Hippocampal formation (tissue), 2 donors: ENCODE measurements around the gene NEDD9.

ENCODE experiments used
- DNase-seq, 2 donors: peaks; one replicate each; lab custom pipeline; 2025; lab: John Stamatoyannopoulos, UW

The NEDD9 gene

DNA sequence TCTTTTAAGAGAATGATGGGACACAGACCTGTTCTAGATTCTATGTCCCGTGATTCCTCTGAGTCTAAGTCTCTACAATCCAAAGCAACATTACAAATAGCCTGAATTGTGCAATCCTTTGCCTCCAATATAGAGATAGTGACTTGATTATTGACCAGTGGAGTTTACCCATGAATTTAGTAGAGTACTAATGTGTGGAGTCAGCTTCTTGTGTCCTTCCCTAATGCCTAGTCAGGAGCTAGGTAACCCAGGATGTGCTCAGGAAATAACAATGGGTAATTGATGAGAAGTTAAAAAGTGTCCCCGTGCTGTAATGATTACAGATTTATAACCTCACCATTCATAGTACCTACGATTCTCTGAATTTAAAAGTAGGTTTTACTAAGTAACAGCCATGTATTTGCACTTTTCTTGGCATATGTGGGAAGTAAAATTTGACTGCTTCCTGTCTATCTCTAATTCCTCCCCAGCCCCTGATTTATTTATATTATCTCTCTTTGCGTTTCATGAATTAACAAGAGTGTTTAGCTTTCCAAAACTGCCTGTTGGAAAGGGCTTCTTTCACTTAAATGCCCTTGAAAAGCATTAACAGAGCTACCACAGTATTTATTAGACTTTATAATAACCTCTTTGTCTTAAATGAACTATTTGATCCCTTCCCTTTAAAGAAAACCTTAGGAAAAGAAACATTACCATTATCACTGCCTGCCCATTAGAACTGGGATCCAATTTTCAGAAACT is 30.5 kb downstream of the NEDD9 start:
- no peak for DNase-seq

DNA sequence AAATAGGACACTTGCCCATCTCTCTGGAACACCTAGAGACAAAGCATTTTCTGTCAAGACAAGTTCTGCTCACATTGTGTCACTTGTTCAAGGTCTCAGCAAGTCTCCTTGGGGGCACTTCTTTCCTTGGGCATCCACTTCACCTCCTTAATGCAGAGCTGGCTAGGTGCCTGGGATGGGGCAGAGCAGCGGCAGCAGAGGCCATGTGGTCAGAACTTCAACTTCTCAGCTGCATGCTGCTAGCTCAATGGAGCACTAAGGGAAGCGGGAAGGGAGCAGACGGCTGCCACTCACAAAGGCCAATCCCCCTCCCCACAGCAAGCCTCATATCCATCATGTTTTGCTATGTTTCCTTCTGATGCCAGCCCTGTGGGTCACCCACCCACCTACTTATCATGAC is 31.5 kb downstream of the NEDD9 start:
- no peak for DNase-seq

DNA sequence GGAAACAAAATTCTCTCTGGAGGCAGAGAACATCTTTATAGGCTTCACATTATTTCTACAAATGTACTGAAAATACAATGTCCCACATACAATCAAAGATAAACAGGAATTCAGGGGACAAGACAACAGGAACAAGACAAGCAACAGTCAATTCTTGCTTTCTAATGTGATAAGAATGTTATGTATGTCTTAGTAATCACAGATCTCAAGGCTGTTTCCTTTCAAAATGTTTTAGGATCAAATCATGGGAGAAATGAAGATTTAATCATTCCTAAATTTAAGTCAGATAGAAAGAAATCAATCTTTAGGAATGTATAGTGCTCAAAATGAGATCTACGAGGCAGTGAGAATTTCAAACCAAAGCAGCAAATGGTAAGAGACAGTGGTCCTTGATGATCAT is 32.1 kb downstream of the NEDD9 start:
- DNase-seq = no peak

DNA sequence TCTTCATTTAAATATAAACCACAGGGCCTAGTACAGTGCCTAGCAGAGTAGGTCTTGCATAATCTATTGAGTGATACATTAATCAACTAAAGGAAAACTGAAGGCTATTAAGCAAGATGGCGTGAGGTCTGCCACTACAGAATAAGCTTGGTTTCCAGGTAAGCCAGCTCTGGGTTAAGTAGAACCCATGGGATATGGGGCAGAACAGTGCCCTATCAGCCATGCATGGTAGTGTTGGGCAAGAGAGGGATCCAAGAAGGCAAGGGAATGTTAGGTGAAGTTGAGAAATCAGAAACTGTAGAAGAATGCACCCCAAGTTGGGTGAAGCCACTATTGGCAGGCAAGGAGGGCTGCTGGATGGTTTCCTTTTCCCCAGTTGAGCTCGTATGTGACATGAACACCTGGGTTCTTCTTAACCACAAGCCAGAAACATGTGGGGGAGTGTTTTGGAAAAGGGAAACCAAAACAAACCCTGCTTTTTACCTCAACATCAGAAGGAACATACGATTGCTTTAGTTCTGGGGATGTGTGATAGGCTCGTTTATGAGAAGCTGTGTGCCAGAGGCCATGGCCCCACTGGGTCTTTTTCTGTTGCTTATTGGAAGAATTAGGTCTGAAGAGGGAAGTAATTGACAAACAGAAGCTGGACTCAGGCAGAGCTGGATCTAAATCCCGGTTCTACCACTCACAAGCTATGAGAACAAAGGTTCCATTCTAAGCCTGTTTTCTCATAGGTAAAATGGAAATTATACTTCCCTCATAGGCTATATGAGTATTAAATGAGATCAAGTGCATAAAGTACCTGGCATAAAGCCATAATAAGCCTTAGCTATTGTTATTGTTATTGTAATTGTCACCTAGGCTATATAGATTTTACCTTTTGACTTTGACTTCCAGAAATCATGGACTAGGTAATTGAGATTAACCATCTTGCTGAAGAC is 33.5 kb downstream of the NEDD9 start:
- DNase-seq = no peak

DNA sequence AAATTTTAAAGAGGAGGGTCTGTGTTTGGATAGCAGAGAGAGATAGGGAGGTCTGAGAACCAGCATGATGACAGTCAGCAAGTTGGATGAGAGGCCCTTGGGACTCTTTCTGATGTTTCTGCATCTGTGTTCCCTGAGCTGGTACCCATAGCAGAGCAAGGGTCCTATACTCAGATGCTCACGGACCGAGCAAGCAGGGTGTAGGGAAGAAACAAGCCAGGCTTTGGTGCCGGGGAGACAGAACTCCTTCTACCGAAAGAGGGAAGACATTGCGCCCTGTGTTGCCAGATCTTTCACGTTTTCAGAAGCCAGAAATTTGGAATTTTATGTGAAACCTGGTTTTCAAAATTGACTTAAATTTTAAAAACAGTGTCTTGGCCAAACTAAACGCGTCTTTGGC is 34.6 kb downstream of the NEDD9 start:
- DNase-seq = no peak

DNA sequence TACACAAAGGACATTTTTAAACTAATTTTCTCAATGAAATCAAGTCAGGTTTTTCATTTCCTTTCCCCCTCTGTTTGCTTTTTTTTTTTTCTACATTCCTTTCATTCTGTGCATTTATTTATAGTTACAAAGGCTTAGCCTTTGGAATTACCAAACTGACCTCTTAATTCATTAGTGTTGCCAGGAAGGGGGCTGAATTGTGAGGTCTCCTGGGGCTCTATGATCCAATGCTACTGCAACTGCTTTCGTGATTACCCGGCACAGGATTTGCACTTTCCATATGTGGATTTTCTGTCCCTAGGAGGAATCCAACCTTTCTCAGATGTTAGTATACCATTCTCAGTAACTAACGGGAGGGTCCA is 35.3 kb downstream of the NEDD9 start:
- no peak for DNase-seq

DNA sequence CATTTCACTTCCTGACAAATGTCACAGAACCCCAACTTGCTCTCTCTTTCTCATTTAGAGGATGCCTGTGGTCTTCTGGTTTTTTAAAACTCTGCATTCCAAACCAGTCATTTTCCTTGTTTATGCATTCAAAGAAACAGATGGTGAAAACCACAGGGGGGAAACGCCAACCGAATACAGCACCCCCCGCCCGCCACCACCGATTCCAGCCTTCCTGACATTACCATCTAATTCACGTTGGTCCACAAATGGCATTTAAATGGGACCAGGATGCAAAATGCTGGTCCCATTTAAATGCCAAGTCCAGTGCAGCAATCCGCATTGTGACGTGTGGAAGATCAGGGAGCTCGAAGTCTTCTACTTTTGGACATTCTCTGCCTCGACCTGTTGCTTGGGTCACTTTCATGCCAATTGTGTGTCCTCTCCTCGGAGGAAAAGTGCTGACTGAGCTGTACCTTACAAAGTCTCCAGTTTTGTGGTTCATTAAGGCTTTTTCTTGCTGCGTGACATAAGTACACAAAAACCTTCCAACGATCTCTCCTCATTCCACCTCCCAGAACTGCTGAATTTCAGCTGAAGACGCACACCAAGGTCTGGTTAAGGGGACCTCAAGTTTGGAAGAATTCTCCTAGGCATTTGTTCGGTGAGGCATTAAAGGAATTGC is 35.8 kb downstream of the NEDD9 start:
- DNase-seq = no peak

DNA sequence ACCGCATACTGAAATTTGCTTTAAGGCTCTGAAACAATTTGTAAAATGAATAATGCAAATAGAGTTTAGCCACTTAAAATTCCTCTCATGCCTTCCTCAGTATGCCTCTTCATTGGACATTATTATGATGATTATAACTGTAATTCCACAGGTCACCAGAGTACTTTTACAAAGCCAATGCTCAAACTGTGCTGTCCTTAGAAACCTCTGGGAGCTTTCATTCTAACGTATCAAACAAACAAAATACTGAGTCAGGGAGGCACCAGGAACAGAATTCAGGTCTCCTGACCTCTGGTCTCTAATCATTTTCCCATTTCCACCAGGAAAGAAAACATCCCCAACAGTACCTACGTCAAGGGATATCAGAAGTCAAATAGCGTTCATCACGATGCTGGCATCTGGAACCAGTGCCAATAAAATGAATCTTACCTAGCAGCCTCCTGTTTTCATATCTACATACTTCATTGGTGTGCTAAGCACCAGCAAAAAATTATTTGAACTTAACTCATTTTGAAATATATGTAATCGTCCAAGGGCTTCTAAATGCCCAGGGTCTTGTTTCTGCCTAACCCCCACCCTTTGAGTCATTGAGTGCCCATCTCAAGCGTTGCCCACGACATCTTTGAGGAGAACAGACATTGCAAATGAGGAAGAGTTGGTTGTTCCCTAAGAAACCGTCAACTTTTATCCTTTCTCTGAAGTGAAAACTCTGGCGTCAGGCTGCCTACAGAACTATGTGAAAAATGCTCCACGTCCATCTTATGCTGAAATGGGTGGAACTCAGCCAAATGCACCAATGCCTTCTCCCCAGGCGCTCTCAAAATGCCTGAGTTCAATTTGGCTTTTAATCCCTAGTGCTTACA is 37.9 kb downstream of the NEDD9 start:
- DNase-seq = no peak

DNA sequence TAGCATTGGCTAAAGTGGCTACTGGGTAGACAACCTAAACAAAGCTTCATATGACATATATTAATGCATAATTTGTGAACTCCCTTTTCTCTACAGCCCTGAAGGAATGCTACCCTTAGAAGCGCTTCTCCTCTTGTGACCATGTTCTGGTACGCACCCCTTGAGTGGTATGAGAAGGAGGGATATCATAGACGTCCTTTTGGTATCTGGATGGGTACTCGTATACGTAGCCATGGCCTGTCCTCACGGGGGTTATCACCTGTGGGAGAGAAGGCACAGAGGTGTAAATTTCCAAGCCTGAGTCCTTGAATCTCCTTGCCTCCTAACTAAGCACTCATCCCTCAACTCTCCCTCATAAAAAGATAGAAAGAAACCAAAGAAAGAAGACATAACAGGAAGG is 39.0 kb downstream of the NEDD9 start:
- DNase-seq = no peak

DNA sequence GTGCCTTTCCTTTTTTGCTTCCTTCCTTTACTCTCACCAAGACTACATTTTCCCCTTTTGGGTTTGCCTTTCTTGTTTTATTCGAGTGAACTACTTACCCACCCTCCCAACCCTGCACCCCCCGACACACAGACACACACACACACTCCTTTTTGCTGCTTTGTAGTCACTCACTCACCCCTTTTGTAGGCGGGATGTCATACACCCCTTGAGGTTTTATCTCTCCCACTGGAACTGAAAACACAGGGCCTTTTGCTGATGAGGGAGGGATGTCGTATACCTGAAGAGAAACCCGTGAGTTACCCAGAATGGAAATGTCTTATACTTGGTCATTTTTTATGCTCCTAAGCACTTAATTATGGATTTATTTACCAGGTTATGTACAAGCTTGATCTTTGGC is 40.3 kb downstream of the NEDD9 start:
- DNase-seq = no peak

DNA sequence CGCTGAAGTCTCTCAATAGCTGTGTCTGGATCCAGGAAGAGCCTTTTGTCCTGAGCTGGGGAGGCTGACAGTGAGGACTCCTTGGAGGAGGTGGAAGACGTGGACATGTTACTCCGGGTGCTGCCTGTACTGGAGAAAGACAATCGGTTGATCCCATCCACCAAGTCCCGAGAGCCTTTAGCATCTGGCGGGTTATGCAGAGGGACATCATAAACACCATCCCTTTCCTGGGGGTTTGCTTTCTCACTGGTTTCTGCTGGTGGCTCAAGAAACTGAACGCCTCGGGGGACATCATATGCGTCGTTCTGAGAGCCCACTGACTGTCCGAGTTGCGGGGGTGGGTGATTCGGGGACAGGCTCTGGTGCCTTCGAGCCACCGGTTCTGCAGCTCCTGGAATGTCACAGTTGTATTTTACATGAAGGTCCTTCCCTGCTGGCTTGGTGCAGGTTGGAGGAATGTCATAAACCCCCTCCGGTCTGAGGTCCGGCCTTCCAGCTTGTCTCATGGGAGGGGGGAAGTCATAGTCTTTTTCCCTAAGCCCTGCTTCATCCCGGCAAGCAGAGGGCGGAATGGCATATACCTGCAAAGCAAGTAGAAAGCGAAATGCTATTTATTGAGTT is 41.7 kb downstream of the NEDD9 start:
- no peak for DNase-seq

DNA sequence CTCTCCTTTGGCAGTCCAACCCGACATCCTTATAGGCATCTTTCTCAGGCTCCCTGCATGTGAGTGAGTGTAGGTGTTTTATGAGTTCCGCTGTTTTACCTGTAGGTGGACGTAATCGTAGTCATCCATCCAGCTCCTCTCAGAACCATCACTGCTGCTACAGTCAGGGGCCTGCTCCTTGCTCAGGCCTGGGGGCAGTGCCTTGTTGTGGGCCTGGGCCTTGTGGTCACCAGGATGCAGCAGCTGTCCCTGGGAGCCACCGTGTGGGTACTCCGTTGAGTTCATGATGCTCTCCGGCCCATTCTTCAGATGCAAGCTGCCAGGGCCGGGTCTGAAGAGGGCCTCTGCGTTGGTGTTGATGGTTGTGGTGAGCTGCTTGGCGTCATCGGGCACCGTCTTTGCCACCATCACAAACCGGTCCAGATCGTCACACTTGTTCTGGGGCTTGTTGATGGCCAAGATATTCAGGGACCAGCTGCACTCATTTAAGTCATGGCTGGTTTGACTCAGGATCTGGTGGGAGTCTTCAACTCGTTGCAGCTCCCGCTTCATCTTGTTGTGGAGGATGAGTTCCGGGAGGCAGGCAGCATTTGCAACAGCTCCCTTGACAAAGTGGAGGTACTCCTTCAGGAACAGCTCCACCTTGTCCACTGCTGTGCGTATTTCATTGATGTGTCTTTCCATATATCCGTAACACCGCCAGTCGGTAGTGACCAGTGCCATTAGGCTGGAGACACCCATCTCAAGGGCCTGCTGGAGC is 42.4 kb downstream of the NEDD9 start:
- DNase-seq = no peak

DNA sequence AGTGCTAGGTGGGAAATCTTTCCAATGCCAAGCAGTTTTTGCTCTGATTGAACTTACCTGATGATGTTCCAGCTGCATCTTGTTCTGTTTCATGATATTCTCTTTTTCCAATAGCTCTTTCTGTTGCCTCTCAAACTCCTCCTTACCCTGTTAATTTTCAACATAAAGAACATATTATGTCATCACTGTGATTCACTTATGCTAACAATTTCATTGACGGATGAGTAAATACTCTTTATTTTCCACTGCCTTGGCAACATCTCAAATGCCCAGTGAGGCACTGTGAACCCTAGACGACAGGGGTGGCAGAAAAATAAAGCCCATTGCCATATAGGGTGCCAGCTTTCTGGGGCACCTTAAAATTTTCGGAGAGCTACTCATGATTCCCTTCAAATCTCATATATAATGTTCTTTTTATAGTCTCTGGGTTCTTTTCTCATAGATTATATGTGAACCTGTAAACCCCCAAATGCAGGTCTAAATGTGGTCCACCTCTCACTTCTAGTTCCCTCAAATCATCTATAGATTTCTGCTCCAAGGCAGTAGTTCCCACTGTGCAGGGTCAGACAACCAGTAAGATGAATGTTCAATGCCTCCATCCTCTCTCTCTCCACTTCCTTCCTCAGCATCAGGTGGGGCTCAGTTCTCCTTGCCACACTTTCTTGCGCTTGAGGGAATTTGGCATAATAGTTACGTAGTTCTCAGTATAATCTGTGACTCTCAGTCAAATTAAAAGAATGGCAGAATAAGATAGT is 44.1 kb downstream of the NEDD9 start:
- no peak for DNase-seq

DNA sequence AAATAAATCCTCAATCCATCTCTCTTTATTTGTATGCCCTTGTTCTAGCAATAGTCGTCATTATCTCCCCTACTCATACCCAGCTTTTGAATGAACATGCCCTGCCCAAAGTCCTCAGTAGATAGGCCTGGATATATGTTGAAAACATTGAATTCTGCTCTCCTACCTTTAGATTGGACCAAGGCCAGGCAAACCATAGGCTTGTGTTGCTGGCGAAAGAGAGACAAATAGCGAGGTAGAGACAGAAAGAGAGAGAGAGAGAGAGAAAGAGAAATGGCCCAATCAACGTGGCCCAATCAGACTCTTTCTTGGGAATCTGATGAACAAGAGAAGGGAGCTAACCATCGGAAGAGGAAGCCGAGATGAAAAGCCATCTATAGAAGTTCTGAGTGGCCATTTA is 45.2 kb downstream of the NEDD9 start:
- no peak for DNase-seq

DNA sequence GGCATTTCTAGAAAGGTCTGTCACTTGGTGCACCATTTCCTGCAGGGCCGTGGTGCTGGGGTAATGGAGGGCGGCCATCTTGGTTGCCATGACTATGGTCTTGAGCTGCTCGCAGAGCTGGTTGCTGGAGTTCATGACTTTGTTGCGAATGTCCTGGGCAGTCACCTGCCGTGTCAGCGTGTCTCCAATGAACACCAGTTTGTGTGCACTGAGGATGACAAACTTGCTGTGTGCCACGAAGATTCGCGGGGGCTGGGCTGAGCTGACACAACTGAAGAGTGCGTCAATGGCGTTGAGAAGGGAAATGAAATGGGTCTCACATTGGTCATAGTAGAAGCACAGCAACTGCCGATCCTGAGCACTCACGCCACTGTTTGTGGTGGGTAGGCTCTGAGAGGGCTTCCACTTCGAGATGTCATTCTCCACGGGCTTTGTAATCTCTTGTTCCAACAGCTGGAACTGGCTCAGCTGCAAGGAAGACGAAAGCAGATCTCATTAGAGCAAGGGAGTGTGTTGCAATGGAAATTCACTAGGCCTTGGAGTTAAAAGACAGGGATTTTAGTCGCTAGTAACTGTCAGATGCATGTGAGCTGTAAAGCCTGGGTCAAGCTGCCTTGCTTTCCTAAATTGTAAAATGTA is 47.1 kb downstream of the NEDD9 start:
- DNase-seq = no peak

DNA sequence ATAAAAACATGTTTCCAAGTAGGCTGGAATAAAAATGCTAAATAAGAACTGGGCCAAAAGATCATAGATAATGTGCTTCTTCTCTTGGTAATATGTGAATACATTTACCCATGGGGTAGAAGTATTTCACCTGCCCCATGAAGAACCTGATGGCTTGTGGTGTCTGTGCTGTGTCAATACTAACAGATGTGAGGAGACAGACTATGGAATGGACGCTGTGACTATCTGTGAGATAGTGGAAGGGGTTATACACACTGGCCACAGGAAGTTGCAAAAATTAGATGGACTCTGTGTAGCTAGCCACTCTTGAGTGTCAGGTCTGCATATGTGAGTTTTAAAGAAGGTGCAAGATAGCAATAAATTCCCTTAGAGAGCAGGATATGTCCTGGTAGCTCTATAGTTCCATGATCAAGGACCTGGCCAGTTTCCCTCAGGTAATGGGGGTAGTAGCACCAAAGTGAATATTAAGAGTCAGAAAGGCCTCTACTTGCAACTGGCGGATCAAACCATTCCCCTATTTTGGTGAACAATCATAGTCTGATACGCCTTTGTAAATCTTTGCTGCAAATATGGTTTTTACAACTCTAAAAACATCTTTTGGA is 48.6 kb downstream of the NEDD9 start:
- no peak for DNase-seq

DNA sequence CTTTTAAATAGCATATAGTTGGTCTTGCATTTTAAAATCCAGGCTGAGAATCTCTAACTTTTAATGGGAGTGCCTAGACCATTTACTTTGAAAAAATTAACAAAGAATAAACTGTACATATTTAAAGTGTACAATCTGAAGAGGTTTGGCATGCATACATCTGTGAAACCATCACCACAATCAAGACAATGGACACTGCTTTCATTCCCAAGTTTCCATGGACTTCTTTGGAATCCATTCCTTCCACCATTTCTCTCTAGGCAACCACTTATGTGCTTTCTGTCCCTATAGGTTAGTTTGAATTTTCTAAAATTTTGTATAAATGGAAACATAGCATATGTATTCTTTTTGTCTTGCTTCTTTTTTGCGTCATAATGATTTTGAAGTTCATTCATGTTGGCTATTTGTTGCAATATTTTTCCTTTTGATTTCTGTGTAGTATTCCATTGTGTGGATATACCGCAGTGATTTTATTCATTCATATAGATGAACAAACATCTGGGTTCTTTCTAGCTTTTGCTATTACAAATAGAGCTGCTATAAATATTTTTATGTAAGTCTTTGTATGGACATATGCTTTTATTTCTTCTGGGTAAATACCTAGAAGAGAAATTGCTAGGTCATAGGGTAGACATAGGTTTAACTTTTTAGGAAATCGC is 50.9 kb downstream of the NEDD9 start:
- DNase-seq = no peak

DNA sequence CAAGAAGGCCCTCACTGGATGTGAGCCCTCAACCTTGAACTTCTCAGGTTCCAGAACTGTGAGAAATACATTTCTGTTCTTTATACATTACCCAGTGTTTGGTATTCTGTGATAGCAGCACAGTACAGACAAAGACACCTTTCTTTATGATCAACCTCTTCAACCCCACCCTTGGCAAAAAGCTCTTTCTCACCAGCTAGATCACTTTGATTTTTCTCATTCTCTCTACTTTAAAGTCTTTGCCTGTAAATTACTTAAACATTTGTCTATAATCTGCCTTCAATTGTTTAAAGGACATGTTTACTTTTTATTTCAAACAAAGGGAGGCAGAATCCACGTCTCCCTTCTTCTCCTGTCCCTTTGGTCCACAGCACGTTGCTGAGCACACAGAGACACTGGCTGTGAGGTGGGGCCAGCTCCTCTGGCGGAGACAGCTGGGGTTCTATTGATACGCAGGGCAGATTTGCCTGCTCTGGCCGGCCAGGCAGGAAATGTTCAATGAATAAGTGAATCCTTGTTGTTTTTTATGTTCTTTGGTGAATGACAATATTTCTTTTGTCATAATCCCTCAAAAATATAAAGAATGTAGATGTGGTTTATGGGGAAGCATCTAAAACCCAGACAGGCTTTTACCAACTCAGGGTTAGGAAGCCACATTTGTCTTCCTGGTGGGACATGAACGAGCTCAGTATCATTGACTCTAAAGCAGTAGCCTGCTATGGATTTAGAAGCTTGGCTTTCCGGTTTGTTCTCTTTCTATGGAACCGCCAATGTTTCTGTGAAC is 52.9 kb downstream of the NEDD9 start:
- DNase-seq = no peak
